DOHH2 (cell line): Measurements from ENCODE around the gene DOCK6.

ENCODE experiments used
- CTCF ChIP-seq: fragments of 200-600 bp; sonication (generic); IDR thresholded peaks from one replicate; pipeline ENCODE4 v1.5.1; 2014; ENCODE audit warnings: antibody characterized with exemption, mild to moderate bottlenecking, low read depth, low read length; ENCODE audit not compliant: poor library complexity, severe bottlenecking
- EZH2phosphoT487 ChIP-seq: fragments of 200-600 bp; sonication (generic); IDR thresholded peaks from 2 replicates; pipeline ENCODE4 v1.6.1; 2017; ENCODE audit warnings: borderline replicate concordance, mild to moderate bottlenecking, antibody characterized with exemption, low read length, moderate library complexity, mixed read lengths

- no peak for TF ChIP-seq CTCF
- TF ChIP-seq EZH2phosphoT487: no peak
These were observed 35.6 kb downstream of the DOCK6 start for GRCh38 chr19:11226716-11227166.
